Measurements from ENCODE around the gene GALNT5.

Gene GALNT5

DNA sequence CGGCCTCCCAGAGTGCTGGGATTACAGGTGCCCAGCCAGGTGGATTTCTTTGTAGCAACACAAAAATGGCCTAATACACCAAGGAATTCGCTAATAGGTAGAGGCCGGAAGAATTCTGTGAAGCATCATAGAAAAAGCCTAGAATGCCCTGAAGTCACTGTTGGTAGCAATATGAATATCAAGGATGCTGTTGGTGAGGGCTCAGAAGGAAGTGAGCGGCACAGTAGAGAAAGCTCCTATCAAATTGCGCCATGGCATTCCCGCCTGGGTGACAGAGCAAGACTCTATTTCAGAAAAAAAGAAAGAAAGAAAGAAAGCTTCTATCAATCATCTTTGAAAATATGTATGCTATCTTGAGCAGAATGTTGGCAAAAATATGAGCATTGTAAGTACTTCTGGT is 23.8 kb downstream of the GALNT5 start:
- no peaks in the 10 kb centered on the region for H3K4me1 ChIP-seq
- H3K9me3 ChIP-seq, result no peaks in the 10 kb centered on the region
- intact Hi-C loops (cut with DNase I; ENCODE audit: low total_unique reads), result no loop called here
- TF ChIP-seq, protein P1, sequence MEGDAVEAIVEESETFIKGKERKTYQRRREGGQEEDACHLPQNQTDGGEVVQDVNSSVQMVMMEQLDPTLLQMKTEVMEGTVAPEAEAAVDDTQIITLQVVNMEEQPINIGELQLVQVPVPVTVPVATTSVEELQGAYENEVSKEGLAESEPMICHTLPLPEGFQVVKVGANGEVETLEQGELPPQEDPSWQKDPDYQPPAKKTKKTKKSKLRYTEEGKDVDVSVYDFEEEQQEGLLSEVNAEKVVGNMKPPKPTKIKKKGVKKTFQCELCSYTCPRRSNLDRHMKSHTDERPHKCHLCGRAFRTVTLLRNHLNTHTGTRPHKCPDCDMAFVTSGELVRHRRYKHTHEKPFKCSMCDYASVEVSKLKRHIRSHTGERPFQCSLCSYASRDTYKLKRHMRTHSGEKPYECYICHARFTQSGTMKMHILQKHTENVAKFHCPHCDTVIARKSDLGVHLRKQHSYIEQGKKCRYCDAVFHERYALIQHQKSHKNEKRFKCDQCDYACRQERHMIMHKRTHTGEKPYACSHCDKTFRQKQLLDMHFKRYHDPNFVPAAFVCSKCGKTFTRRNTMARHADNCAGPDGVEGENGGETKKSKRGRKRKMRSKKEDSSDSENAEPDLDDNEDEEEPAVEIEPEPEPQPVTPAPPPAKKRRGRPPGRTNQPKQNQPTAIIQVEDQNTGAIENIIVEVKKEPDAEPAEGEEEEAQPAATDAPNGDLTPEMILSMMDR (IDR thresholded peaks at IDR 0.05), result no peak
- no peaks in the 10 kb centered on the region for H3K27me3 ChIP-seq
- H3K4me3 ChIP-seq, result no peak overlapping the region
- no peaks in the 10 kb centered on the region for H3K36me3 ChIP-seq
- no peak overlapping the region for H3K27ac ChIP-seq
- DNase-seq, result no peak

DNA sequence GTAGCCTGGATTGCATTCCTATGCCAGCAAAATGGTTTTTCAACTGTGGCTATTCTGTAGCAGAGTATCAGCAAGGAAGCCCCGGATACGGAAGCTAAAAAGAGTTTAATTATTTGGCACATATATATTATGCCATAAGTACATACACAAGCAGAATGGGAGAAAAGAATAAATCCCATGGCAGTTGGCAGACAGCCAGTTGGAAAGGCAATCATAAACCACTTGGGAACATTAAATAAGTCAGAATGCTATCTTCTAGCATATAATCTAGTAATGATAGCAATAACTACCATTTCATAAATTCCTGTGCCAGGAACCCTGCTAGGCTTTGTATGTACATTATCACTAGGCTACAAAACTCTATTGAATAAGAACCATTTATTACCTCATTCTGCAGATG is 26.0 kb downstream of the GALNT5 start:
- no peak overlapping the region for H3K27ac ChIP-seq
- intact Hi-C loops (cut with DNase I; ENCODE audit: low total_unique reads), result no loop called here
- H3K9me3 ChIP-seq, result no peaks in the 10 kb centered on the region
- DNase-seq, result no peak
- no peaks in the 10 kb centered on the region for H3K4me1 ChIP-seq
- TF ChIP-seq, protein P1 (IDR thresholded peaks at IDR 0.05), result no peak
- no peaks in the 10 kb centered on the region for H3K27me3 ChIP-seq
- no peak overlapping the region for H3K4me3 ChIP-seq
- H3K36me3 ChIP-seq, result no peaks in the 10 kb centered on the region

DNA sequence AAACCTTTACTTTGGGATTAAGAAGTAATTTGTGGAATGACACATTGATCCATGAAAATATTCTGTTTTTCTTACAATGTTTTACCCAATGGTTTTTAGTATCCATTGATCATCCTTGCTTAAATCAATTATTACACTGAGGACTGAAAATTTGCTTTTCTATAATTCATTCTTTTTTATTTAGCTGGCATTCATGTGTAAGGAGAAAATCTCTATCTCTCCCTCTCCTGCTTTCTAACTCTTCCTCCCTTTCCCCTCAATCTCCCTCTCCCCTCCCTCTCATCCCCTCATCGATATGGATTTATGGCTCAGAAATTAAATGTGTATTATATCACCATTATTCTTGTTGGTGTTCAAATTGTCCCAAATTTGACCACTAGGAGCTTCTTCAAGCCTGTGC is 29.7 kb downstream of the GALNT5 start:
- Histone ChIP-seq H3K27me3 (no peaks in the 10 kb centered on the region), H3K4me3 (no peak overlapping the region), H3K36me3 (no peaks in the 10 kb centered on the region), H3K4me1 (peaks cover 0 to 13% (median 0%) of the 10 kb centered on the region in 4 donors), H3K9me3 (no peaks in the 10 kb centered on the region), H3K27ac (no peak overlapping the region)
- TF ChIP-seq, protein P1 (IDR thresholded peaks at IDR 0.05), result no peak
- no peak for DNase-seq
- intact Hi-C loops (cut with DNase I; ENCODE audit: low total_unique reads), result no loop called here

DNA sequence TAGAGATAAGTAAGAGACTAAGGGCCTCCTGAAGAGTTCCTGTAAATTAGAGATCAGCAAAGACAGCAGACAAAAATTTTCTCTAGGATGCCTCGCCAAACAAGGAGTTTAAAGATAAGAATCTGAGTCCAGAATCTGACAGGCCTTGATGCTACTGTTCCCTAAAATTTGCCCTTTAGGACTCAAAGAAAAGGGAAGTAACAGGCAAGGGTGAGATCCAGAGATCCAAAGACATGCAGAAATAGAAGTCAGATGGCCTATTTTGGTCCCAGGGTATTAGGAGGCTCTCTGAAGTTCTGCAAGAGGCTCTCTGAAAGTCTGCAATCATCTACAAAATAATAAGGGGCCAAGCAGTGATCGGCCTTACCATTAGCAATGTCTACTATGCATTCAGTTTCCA is 33.0 kb downstream of the GALNT5 start:
- intact Hi-C loops (cut with DNase I; ENCODE audit: low total_unique reads), result loop anchor here (10.0 kb wide), 1 partner anchor 494 kb away; no protein-coding TSS in a partner anchor
- Histone ChIP-seq H3K4me1 (peaks cover 0 to 13% (median 0%) of the 10 kb centered on the region in 4 donors), H3K36me3 (no peaks in the 10 kb centered on the region), H3K9me3 (no peaks in the 10 kb centered on the region), H3K27ac (no peak overlapping the region), H3K27me3 (no peaks in the 10 kb centered on the region), H3K4me3 (no peak overlapping the region)
- TF ChIP-seq, protein P1 (IDR thresholded peaks at IDR 0.05), result no peak
- no peak for DNase-seq

DNA sequence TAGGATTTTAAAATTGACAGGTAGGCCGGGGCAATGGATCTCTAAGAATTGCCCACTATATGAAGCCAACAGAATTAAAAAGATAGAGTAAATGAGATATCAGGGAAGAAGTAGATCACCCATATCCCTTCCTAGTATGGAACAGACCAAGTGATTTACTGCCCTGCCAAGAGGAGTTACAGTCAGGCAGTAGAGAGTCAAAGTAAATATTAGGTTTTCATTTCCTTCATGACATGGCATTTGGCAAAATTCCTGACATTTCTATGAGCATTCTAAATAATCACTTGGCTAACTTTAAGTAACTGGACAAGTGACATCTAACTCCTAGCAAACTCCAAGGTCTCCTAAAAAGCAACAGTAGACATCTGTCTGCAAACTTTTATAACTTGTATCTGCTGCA is 33.5 kb downstream of the GALNT5 start:
- H3K9me3 ChIP-seq, result no peaks in the 10 kb centered on the region
- intact Hi-C loops (cut with DNase I; ENCODE audit: low total_unique reads), result loop anchor here (10.0 kb wide), 1 partner anchor 494 kb away; no protein-coding TSS in a partner anchor
- peaks cover 0 to 13% (median 0%) of the 10 kb centered on the region in 4 donors for H3K4me1 ChIP-seq
- H3K27me3 ChIP-seq, result no peaks in the 10 kb centered on the region
- H3K4me3 ChIP-seq, result no peak overlapping the region
- TF ChIP-seq, protein P1 (IDR thresholded peaks at IDR 0.05), result no peak
- DNase-seq, result no peak
- no peaks in the 10 kb centered on the region for H3K36me3 ChIP-seq
- H3K27ac ChIP-seq, result no peak overlapping the region

DNA sequence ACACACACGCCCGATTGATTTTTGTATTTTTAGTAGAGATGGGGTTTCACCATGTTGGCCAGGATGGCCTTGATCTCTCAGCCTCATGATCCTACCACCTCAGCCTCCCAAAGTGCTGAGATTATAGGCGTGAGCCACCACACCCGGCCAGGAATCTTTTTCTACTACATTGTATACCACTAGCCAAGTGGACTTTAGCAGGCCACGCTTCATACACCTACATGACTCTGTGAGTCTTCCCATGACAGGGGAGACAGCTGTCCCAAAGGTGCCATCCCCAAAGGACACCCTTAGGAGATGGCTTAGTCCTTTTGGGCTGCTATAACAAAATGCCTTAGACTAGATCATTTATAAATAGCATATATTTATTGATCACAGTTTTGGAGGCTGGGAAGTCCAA is 35.3 kb downstream of the GALNT5 start:
- Histone ChIP-seq H3K9me3 (no peaks in the 10 kb centered on the region), H3K4me3 (no peak overlapping the region), H3K36me3 (no peaks in the 10 kb centered on the region), H3K27ac (no peak overlapping the region), H3K4me1 (peaks cover 0 to 13% (median 0%) of the 10 kb centered on the region in 4 donors), H3K27me3 (no peaks in the 10 kb centered on the region)
- no peak for DNase-seq
- intact Hi-C loops (cut with DNase I; ENCODE audit: low total_unique reads), result loop anchor here (10.0 kb wide), 1 partner anchor 492 kb away; no protein-coding TSS in a partner anchor
- TF ChIP-seq, protein P1 (IDR thresholded peaks at IDR 0.05), result no peak

All from tibial artery (tissue), 4 donors.